ENCODE data around the gene RFTN1. TPM values are rescaled to one million over a fixed set of nuclear protein-coding genes. Genes with fewer than 3 reads are reported as not detected.
A peak's percentile ranks its signal among the peaks of the same experiment; 100 is the strongest.

The RFTN1 gene
- polyA plus RNA-seq, 3 donors, result 17.4 to 28.0 (median 27.2) TPM

DNA sequence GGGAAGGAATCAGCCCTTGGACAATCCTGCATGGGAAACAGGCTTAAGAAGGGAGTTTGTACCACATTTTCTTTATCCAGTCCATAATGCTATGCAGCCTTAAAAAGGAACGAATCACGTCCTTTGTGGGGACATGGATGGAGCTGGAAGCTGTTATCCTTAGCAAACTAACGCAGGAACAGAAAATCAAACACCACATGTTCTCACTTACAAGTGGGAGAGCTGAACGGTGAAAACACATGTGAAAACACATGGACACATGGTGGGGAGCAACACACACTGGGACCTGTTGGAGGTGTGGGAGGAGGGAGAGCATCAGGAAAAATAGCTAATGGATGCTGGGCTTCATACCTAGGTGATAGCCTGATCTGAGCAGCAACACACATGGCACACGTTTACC, 178.2 kb downstream of the RFTN1 start:
- no peak for DNase-seq
- no peak overlapping the region for H3K27ac ChIP-seq (ENCODE audit: low read depth in 1 of 2, low read length in 2 of 2)
- no peaks in the 10 kb centered on the region for H4K20me1 ChIP-seq (ENCODE audit: insufficient read depth, low read length)
- H2AFZ ChIP-seq (ENCODE audit: insufficient read depth, low read depth, low read length, poor library complexity, severe bottlenecking), result no peak overlapping the region
- Mint-ChIP-seq H3K4me1 (peaks cover 23% of the 10 kb centered on the region), H3K9me3 (peaks cover 10 to 20% (median 12%) of the 10 kb centered on the region in 7 donors), H3K36me3 (peaks cover 48 to 58% of the 10 kb centered on the region in 2 donors), H3K4me3 (no peak overlapping the region), H3K27ac (peak overlapping the region in 2 of 7 donors; percentile 2 to 33), H3K27me3 (ENCODE audit: low read depth in 3 of 3) (no peaks in the 10 kb centered on the region)
- H3K9ac ChIP-seq (ENCODE audit: insufficient read depth, low read length, poor library complexity, severe bottlenecking), result no peak overlapping the region
- H3K27me3 ChIP-seq (ENCODE audit: control insufficient read depth in 2 of 2, insufficient read depth in 2 of 2, low read length in 2 of 2), result no peaks in the 10 kb centered on the region
- no peak overlapping the region for H3K4me3 ChIP-seq (replicated peaks in 1 of 3; ENCODE audit: low read depth in 2 of 3, low read length in 3 of 3)
- no peaks in the 10 kb centered on the region for H3K79me2 ChIP-seq (ENCODE audit: insufficient read depth, low read length)
- intact Hi-C loops (cut with micrococcal nuclease), result no loop called here
- H3K9me3 ChIP-seq (replicated peaks in 1 of 2; ENCODE audit: control insufficient read depth in 1 of 2, insufficient read depth in 1 of 2, low read length in 2 of 2), result peaks cover 0 to 15% of the 10 kb centered on the region in 2 donors
- peaks cover 0 to 54% of the 10 kb centered on the region in 2 donors for H3K36me3 ChIP-seq (replicated peaks in 1 of 2; ENCODE audit: control insufficient read depth in 1 of 2, insufficient read depth in 2 of 2, low read length in 2 of 2)
- peaks cover 19 to 20% of the 10 kb centered on the region in 2 donors for H3K4me1 ChIP-seq (ENCODE audit: control insufficient read depth in 1 of 2, insufficient read depth in 2 of 2, low read length in 2 of 2)
- WGBS (ENCODE audit: insufficient coverage), result no CpG with 5 or more reads among the region's 5 CpGs
- H3K4me2 ChIP-seq (replicated peaks; ENCODE audit: extremely low read depth, low read length, poor library complexity, severe bottlenecking), result no peak overlapping the region
- TF ChIP-seq, protein P1, sequence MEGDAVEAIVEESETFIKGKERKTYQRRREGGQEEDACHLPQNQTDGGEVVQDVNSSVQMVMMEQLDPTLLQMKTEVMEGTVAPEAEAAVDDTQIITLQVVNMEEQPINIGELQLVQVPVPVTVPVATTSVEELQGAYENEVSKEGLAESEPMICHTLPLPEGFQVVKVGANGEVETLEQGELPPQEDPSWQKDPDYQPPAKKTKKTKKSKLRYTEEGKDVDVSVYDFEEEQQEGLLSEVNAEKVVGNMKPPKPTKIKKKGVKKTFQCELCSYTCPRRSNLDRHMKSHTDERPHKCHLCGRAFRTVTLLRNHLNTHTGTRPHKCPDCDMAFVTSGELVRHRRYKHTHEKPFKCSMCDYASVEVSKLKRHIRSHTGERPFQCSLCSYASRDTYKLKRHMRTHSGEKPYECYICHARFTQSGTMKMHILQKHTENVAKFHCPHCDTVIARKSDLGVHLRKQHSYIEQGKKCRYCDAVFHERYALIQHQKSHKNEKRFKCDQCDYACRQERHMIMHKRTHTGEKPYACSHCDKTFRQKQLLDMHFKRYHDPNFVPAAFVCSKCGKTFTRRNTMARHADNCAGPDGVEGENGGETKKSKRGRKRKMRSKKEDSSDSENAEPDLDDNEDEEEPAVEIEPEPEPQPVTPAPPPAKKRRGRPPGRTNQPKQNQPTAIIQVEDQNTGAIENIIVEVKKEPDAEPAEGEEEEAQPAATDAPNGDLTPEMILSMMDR (IDR thresholded peaks at IDR 0.05), result no peak

DNA sequence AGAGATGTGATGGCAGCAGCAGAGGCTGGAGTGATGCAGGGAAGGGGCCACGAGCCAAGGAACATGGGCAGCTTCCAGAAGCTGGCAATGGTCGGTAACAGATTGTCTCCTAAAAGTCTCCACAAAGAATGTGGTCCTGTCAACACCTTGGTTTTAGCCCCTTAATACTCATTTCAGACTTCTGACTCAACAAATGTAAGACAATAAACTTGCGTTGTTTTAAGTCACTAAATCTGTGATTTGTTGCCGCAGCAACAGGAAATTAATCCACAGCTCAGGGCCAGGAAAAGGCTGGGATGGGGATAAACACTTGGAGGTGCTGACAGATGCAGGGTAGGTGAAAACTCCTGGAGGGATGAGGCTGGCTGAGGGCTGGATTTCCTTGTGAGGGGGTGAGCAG, 178.6 kb downstream of the RFTN1 start:
- H3K9ac ChIP-seq (ENCODE audit: insufficient read depth, low read length, poor library complexity, severe bottlenecking), result no peak overlapping the region
- TF ChIP-seq, protein P1 (IDR thresholded peaks at IDR 0.05), result no peak
- H3K4me1 ChIP-seq (ENCODE audit: control insufficient read depth in 1 of 2, insufficient read depth in 2 of 2, low read length in 2 of 2), result peaks cover 19 to 20% of the 10 kb centered on the region in 2 donors
- no peak overlapping the region for H2AFZ ChIP-seq (ENCODE audit: insufficient read depth, low read depth, low read length, poor library complexity, severe bottlenecking)
- no peak overlapping the region for H3K4me3 ChIP-seq (replicated peaks in 1 of 3; ENCODE audit: low read depth in 2 of 3, low read length in 3 of 3)
- no peaks in the 10 kb centered on the region for H3K79me2 ChIP-seq (ENCODE audit: insufficient read depth, low read length)
- H3K27ac Mint-ChIP-seq, result peak overlapping the region in 1 of 7 donors; percentile 33
- H3K4me2 ChIP-seq (replicated peaks; ENCODE audit: extremely low read depth, low read length, poor library complexity, severe bottlenecking), result no peak overlapping the region
- no peak overlapping the region for H3K27ac ChIP-seq (ENCODE audit: low read depth in 1 of 2, low read length in 2 of 2)
- peaks cover 0 to 58% of the 10 kb centered on the region in 2 donors for H3K36me3 ChIP-seq (replicated peaks in 1 of 2; ENCODE audit: control insufficient read depth in 1 of 2, insufficient read depth in 2 of 2, low read length in 2 of 2)
- H4K20me1 ChIP-seq (ENCODE audit: insufficient read depth, low read length), result no peaks in the 10 kb centered on the region
- H3K36me3 Mint-ChIP-seq, result peaks cover 52 to 62% of the 10 kb centered on the region in 2 donors
- intact Hi-C loops (cut with micrococcal nuclease), result no loop called here
- 60% methylated on average over 3 of the region's 4 CpGs for WGBS (ENCODE audit: insufficient coverage)
- no peaks in the 10 kb centered on the region for H3K27me3 ChIP-seq (ENCODE audit: control insufficient read depth in 2 of 2, insufficient read depth in 2 of 2, low read length in 2 of 2)
- DNase-seq, result no peak
- H3K9me3 ChIP-seq (replicated peaks in 1 of 2; ENCODE audit: control insufficient read depth in 1 of 2, insufficient read depth in 1 of 2, low read length in 2 of 2), result peaks cover 0 to 15% of the 10 kb centered on the region in 2 donors
- H3K4me3 Mint-ChIP-seq, result no peak overlapping the region
- H3K9me3 Mint-ChIP-seq, result peaks cover 10 to 20% (median 12%) of the 10 kb centered on the region in 7 donors
- peaks cover 23% of the 10 kb centered on the region for H3K4me1 Mint-ChIP-seq
- H3K27me3 Mint-ChIP-seq (ENCODE audit: low read depth in 3 of 3), result no peaks in the 10 kb centered on the region
